Sigmoid colon (tissue), 7 donors: ENCODE data around the gene EXOSC2. TPM values are rescaled to one million over a fixed set of nuclear protein-coding genes. Genes with fewer than 3 reads are reported as not detected.

Experiments
- DNase-seq: peaks from one replicate; pipeline ENCODE4 v3.0.0-alpha.2; 2019
- H3K27ac ChIP-seq, 4 donors: fragments of 200-600 bp; sonication (generic); one replicate each; pipeline ENCODE4 v1.5.1; 2016 to 2019; ENCODE audit warnings: mild to moderate bottlenecking in 1 of 4
- H3K27me3 ChIP-seq, 3 donors: fragments of 200-600 bp; sonication (generic); one replicate each; pipeline ENCODE4 v1.5.1; 2019; ENCODE audit warnings: mild to moderate bottlenecking in 1 of 3
- H3K36me3 ChIP-seq, 4 donors: fragments of 200-600 bp; sonication (generic); one replicate each; pipeline ENCODE4 v1.5.1; 2016 to 2019
- H3K4me1 ChIP-seq, 4 donors: fragments of 200-600 bp; sonication (generic); one replicate each; pipeline ENCODE4 v1.5.1; 2017 to 2019
- H3K4me3 ChIP-seq, 4 donors: fragments of 200-600 bp; sonication (generic); one replicate each; pipeline ENCODE4 v1.5.1; 2017 to 2019; ENCODE audit warnings: mild to moderate bottlenecking in 2 of 4, moderate library complexity in 1 of 4
- H3K9me3 ChIP-seq, 4 donors: fragments of 200-600 bp in 3 of 4; sonication (generic) in 3 of 4; one replicate each; pipeline versions ENCODE4 v1.5.1 to v1.6.1; 2013 to 2019
- EP300 ChIP-seq, 4 donors: sonication (generic); formaldehyde crosslinking; IDR thresholded peaks; one replicate each; pipeline ENCODE4 v1.6.1; 2017; ENCODE audit warnings: antibody characterized with exemption in 4 of 4
- POLR2A ChIP-seq, 2 donors: fragments of 450-650 bp; IDR thresholded peaks; one replicate each; pipeline ENCODE4 v1.6.1; 2016; ENCODE audit warnings: antibody characterized with exemption in 2 of 2, mild to moderate bottlenecking in 2 of 2, moderate library complexity in 2 of 2
- POLR2AphosphoS5 ChIP-seq, 4 donors: sonication (generic); formaldehyde crosslinking; IDR thresholded peaks; one replicate each; pipeline ENCODE4 v1.6.1; 2017; ENCODE audit warnings: antibody characterized with exemption in 4 of 4
- WGBS, 2 donors: extraction: QIAGEN DNeasy Blood & Tissue Kit; methylation state at CpG; one replicate each; pipeline ENCODE4 v1.1.7; 2013; 5-methylcytosine and 5-hydroxymethylcytosine counted together
- intact Hi-C: fragments of 100-400 bp; cut with DNase I; formaldehyde crosslinking; loops from one replicate; pipeline ENCODE4 v1.15.1; 2023
- polyA plus RNA-seq, 3 donors: library from polyadenylated mRNA; stranded (reverse); fragments of 200-250 nt; gene quantifications; one replicate each; pipeline ENCODE4 v1.2.3, GENCODE V29; 2013
- total RNA-seq, 4 donors: library from RNA; depleted of rRNA; stranded (reverse); fragments of >200 nt; gene quantifications; one replicate each; pipeline ENCODE4 v1.1.0, GENCODE V29; 2016
- TF ChIP-seq, protein P1 (sequence below), 4 experiments: fragments of 450-650 bp in 3 of 4; fragments of 200-600 bp in 1 of 4; IDR thresholded peaks; one replicate each; pipeline ENCODE4 v1.5.1; 2016 to 2019; ENCODE audit warnings: antibody characterized with exemption in 4 of 4, mild to moderate bottlenecking in 3 of 4, moderate library complexity in 2 of 4
- donor health status: healthy with polysubstance abuse.
- donor health status: Bipolar disorder and iron deficiency.
- donor health status: healthy.

EXOSC2 gene
- total and polyA plus RNA-seq, 7 donors = 6.6 to 24.1 (median 12.5) TPM

DNA sequence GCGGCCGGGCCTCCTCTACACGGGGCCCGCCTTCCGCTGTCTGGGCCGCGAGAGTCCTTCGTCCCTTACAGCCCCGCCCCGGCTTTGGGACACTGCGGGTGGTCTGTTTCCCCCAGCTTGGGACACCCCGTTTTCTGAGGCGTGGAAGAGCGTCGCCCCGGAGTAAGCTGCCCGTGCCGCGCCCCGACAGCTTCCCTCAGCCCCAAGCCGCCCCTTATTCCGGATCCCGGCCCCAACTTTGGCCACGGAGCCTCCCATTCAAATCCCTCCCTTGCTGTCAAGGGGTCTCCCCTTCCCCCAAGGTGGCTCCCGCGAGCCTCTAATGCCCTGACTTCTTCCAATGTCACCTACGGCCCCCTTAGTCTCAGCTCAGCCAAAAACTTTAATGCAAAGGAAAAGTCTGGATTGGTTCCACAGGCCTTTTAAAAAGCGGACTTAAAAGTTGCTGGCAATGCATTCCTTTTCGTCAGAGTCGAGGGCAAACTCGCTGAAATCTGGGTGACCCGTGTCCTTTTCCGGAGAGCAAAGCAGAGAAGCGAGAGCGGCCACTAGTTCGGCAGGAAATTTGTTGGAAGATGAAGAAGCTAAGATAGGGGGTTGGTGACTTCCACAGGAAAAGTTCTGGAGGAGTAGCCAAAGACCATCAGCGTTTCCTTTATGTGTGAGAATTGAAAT lies 19.8 kb downstream of the EXOSC2 start:
- intact Hi-C loops = no loop called here
- H3K4me3 ChIP-seq = peak overlapping the region; percentile 55 to 100 (median 98)
- H3K4me1 ChIP-seq = peaks cover 0 to 43% (median 34%) of the 10 kb centered on the region in 4 donors
- no peaks in the 10 kb centered on the region for H3K27me3 ChIP-seq
- TF ChIP-seq, protein P1, sequence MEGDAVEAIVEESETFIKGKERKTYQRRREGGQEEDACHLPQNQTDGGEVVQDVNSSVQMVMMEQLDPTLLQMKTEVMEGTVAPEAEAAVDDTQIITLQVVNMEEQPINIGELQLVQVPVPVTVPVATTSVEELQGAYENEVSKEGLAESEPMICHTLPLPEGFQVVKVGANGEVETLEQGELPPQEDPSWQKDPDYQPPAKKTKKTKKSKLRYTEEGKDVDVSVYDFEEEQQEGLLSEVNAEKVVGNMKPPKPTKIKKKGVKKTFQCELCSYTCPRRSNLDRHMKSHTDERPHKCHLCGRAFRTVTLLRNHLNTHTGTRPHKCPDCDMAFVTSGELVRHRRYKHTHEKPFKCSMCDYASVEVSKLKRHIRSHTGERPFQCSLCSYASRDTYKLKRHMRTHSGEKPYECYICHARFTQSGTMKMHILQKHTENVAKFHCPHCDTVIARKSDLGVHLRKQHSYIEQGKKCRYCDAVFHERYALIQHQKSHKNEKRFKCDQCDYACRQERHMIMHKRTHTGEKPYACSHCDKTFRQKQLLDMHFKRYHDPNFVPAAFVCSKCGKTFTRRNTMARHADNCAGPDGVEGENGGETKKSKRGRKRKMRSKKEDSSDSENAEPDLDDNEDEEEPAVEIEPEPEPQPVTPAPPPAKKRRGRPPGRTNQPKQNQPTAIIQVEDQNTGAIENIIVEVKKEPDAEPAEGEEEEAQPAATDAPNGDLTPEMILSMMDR (IDR thresholded peaks at IDR 0.05) = no peak
- TF ChIP-seq POLR2A (IDR thresholded peaks at IDR 0.05) (no peak), POLR2AphosphoS5 (IDR thresholded peaks at IDR 0.05) (peak in 2 of 4 donors; percentile 7 to 38)
- WGBS, 2 donors = 0 to 1% methylated on average over 37 of the region's 37 CpGs
- H3K9me3 ChIP-seq = no peaks in the 10 kb centered on the region
- peak; percentile 73 for DNase-seq
- no peaks in the 10 kb centered on the region for H3K36me3 ChIP-seq
- peak overlapping the region; percentile 97 to 99 (median 99) for H3K27ac ChIP-seq

DNA sequence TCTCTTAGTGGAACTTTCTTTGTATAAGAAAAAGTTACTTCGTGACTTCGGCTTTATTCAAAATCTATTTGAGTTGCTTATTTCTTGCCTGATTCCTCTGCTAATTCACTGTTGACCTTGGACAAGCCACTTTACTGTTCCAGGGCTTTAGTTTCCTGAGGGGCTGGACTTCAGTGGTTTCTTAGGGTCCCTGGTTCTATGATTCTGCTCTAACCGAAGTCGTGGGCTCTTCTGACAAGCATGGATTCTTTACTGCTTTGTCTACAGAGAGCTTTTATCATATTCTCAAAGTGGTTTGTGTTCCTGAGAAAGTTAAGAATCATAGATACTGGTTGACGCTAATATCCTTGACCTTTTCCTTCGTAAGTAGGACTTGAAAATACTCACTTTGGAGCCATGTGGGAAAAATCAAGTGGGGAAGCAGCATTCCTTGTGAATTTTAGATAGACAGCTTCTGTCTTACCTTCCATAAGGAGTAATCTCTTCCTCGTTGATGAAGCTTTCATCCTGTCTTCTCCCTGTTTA lies 21.1 kb downstream of the EXOSC2 start:
- intact Hi-C loops = no loop called here
- no peak for DNase-seq
- peaks cover 0 to 43% (median 34%) of the 10 kb centered on the region in 4 donors for H3K4me1 ChIP-seq
- no peaks in the 10 kb centered on the region for H3K36me3 ChIP-seq
- 9 to 47% methylated on average over 7 of the region's 7 CpGs for WGBS, 2 donors
- no peaks in the 10 kb centered on the region for H3K27me3 ChIP-seq
- H3K9me3 ChIP-seq = no peaks in the 10 kb centered on the region
- TF ChIP-seq POLR2AphosphoS5 (IDR thresholded peaks at IDR 0.05) (no peak), POLR2A (IDR thresholded peaks at IDR 0.05) (no peak), EP300 (IDR thresholded peaks at IDR 0.05) (no peak)
- TF ChIP-seq, protein P1 (IDR thresholded peaks at IDR 0.05) = no peak
- H3K4me3 ChIP-seq = peak overlapping the region in 3 of 4 donors; percentile 98 to 100 (median 98)
- H3K27ac ChIP-seq = peak overlapping the region; percentile 97 to 99 (median 99)

DNA sequence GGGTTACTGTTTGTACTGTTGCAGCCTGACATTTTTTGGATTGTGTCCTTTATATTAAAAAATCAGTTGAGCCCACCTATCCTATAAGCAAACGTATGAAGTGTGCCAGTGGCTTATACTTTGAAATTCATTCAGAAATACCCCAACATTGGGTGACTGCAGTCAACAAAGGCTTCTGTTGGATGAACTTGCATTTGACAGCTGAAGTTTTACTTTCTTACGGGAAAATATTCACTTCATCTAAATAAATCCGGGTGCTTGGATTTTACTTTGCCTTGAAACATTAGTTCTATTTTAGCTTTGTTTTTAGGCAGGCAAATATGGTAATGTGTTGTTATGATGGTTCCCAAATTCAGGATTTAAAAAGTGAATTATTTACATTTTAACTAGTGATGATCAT lies 21.7 kb downstream of the EXOSC2 start:
- intact Hi-C loops = no loop called here
- TF ChIP-seq POLR2A (IDR thresholded peaks at IDR 0.05) (no peak), POLR2AphosphoS5 (IDR thresholded peaks at IDR 0.05) (no peak), EP300 (IDR thresholded peaks at IDR 0.05) (no peak)
- TF ChIP-seq, protein P1 (IDR thresholded peaks at IDR 0.05) = no peak

GRCh38 chr9:130718562-130718961 lies 25.0 kb downstream of the EXOSC2 start:
- TF ChIP-seq POLR2A (IDR thresholded peaks at IDR 0.05) = no peak
- no peak for TF ChIP-seq EP300 (IDR thresholded peaks at IDR 0.05)
- no peak for TF ChIP-seq POLR2AphosphoS5 (IDR thresholded peaks at IDR 0.05)
- TF ChIP-seq, protein P1 (IDR thresholded peaks at IDR 0.05) = no peak
- Histone ChIP-seq H3K9me3 (no peaks in the 10 kb centered on the region), H3K4me3 (no peak overlapping the region), H3K4me1 (peaks cover 0 to 35% (median 28%) of the 10 kb centered on the region in 4 donors), H3K36me3 (no peaks in the 10 kb centered on the region), H3K27me3 (no peaks in the 10 kb centered on the region), H3K27ac (no peak overlapping the region)
- 66 to 84% methylated on average over 3 of the region's 3 CpGs for WGBS, 2 donors
- DNase-seq = no peak
- intact Hi-C loops = no loop called here

More for the DNA sequence above, 21.7 kb downstream of the EXOSC2 start:
- Histone ChIP-seq H3K27ac (peak overlapping the region; percentile 97 to 99 (median 99)), H3K4me3 (peak overlapping the region in 3 of 4 donors; percentile 98 to 100 (median 98)), H3K9me3 (no peaks in the 10 kb centered on the region), H3K27me3 (no peaks in the 10 kb centered on the region), H3K36me3 (no peaks in the 10 kb centered on the region), H3K4me1 (peaks cover 0 to 43% (median 34%) of the 10 kb centered on the region in 4 donors)
- DNase-seq = no peak
- 9 to 44% methylated on average over 3 of the region's 3 CpGs for WGBS, 2 donors
